ENCODE data around the gene ZNF24. TPM values are rescaled to one million over a fixed set of nuclear protein-coding genes. Genes with fewer than 3 reads are reported as not detected.

Gene ZNF24
- total and polyA plus RNA-seq, 2 donors: 22.7 to 68.9 TPM

- no peak for DNase-seq (ENCODE audit: extremely low spot score)
- Histone ChIP-seq H3K27ac (ENCODE audit: low read depth) (no peak overlapping the region), H3K4me1 (ENCODE audit: insufficient read depth) (no peaks in the 10 kb centered on the region), H3K4me3 (ENCODE audit: low read depth, low read length) (no peak overlapping the region), H3K36me3 (ENCODE audit: insufficient read depth) (peaks cover 10% of the 10 kb centered on the region)
- WGBS: 98% methylated on average over 5 of the region's 5 CpGs
These were observed 37.5 kb downstream of the ZNF24 start for GRCh38 chr18:35306588-35307250.

GRCh38 chr18:35303610-35304009 lies 40.6 kb downstream of the ZNF24 start:
- H3K36me3 ChIP-seq (ENCODE audit: insufficient read depth): peaks cover 13% of the 10 kb centered on the region
- no peak for DNase-seq (ENCODE audit: extremely low spot score)
- WGBS: 97% methylated on average over 4 of the region's 4 CpGs
- H3K4me3 ChIP-seq (ENCODE audit: low read depth, low read length): no peak overlapping the region
- H3K4me1 ChIP-seq (ENCODE audit: insufficient read depth): no peaks in the 10 kb centered on the region
- H3K27ac ChIP-seq (ENCODE audit: low read depth): no peak overlapping the region

- no peak overlapping the region for H3K4me3 ChIP-seq (ENCODE audit: low read depth, low read length)
- peaks cover 2% of the 10 kb centered on the region for H3K4me1 ChIP-seq (ENCODE audit: insufficient read depth)
- over 99% methylated on average over 2 of the region's 2 CpGs for WGBS
- DNase-seq (ENCODE audit: extremely low spot score): no peak
- peaks cover 5% of the 10 kb centered on the region for H3K36me3 ChIP-seq (ENCODE audit: insufficient read depth)
- H3K27ac ChIP-seq (ENCODE audit: low read depth): no peak overlapping the region
These were observed 48.2 kb downstream of the ZNF24 start for GRCh38 chr18:35296060-35296459.

GRCh38 chr18:35291166-35291565 lies 53.1 kb downstream of the ZNF24 start:
- Histone ChIP-seq H3K36me3 (ENCODE audit: insufficient read depth) (peaks cover 2% of the 10 kb centered on the region), H3K4me1 (ENCODE audit: insufficient read depth) (peaks cover 2% of the 10 kb centered on the region), H3K27ac (ENCODE audit: low read depth) (no peak overlapping the region), H3K4me3 (ENCODE audit: low read depth, low read length) (peak overlapping the region; percentile 59)
- 92% methylated on average over 2 of the region's 2 CpGs for WGBS
- no peak for DNase-seq (ENCODE audit: extremely low spot score)

GRCh38 chr18:35290094-35290735 lies 54.0 kb downstream of the ZNF24 start, which contains the start of gene ZSCAN30:
ZSCAN30 (minus strand) TSS chr18:35290229; CDS start chr18:35264352, 25,877 bp downstream.
- WGBS: under 1% methylated on average over 41 of the region's 41 CpGs
- Histone ChIP-seq H3K36me3 (ENCODE audit: insufficient read depth) (no peaks in the 10 kb centered on the region), H3K27ac (ENCODE audit: low read depth) (peak within 1 kb of the TSS; percentile 60), H3K4me3 (ENCODE audit: low read depth, low read length) (peak within 1 kb of the TSS; percentile 59), H3K4me1 (ENCODE audit: insufficient read depth) (peaks cover 2% of the 10 kb centered on the region)
- DNase-seq (ENCODE audit: extremely low spot score): peak; percentile 89

- Histone ChIP-seq H3K4me3 (ENCODE audit: low read depth, low read length) (peak overlapping the region; percentile 59), H3K4me1 (ENCODE audit: insufficient read depth) (peaks cover 2% of the 10 kb centered on the region), H3K36me3 (ENCODE audit: insufficient read depth) (no peaks in the 10 kb centered on the region), H3K27ac (ENCODE audit: low read depth) (peak overlapping the region; percentile 60)
- peak; percentile 20 for DNase-seq (ENCODE audit: extremely low spot score)
- under 1% methylated on average over 8 of the region's 8 CpGs for WGBS
These were observed 54.5 kb downstream of the ZNF24 start for GRCh38 chr18:35289727-35290093.

- Histone ChIP-seq H3K4me1 (ENCODE audit: insufficient read depth) (peaks cover 2% of the 10 kb centered on the region), H3K4me3 (ENCODE audit: low read depth, low read length) (peak overlapping the region; percentile 59), H3K36me3 (ENCODE audit: insufficient read depth) (no peaks in the 10 kb centered on the region), H3K27ac (ENCODE audit: low read depth) (no peak overlapping the region)
- 13% methylated on average over 6 of the region's 6 CpGs for WGBS
- no peak for DNase-seq (ENCODE audit: extremely low spot score)
These were observed 54.9 kb downstream of the ZNF24 start for GRCh38 chr18:35289293-35289692.

GRCh38 chr18:35284841-35285240 lies 59.4 kb downstream of the ZNF24 start:
- WGBS: 97% methylated on average over 3 of the region's 3 CpGs
- DNase-seq (ENCODE audit: extremely low spot score): no peak

GRCh38 chr18:35283923-35284794 lies 60.1 kb downstream of the ZNF24 start:
- no peak for DNase-seq (ENCODE audit: extremely low spot score)
- no peaks in the 10 kb centered on the region for H3K4me1 ChIP-seq (ENCODE audit: insufficient read depth)
- no peak overlapping the region for H3K4me3 ChIP-seq (ENCODE audit: low read depth, low read length)
- H3K36me3 ChIP-seq (ENCODE audit: insufficient read depth): no peaks in the 10 kb centered on the region
- 95% methylated on average over 7 of the region's 7 CpGs for WGBS
- H3K27ac ChIP-seq (ENCODE audit: low read depth): no peak overlapping the region

More at GRCh38 chr18:35284841-35285240, 59.4 kb downstream of the ZNF24 start:
- Histone ChIP-seq H3K36me3 (ENCODE audit: insufficient read depth) (no peaks in the 10 kb centered on the region), H3K27ac (ENCODE audit: low read depth) (no peak overlapping the region), H3K4me1 (ENCODE audit: insufficient read depth) (no peaks in the 10 kb centered on the region), H3K4me3 (ENCODE audit: low read depth, low read length) (no peak overlapping the region)

GRCh38 chr18:35282353-35282752 lies 61.9 kb downstream of the ZNF24 start:
- Histone ChIP-seq H3K27ac (ENCODE audit: low read depth) (no peak overlapping the region), H3K4me1 (ENCODE audit: insufficient read depth) (no peaks in the 10 kb centered on the region), H3K4me3 (ENCODE audit: low read depth, low read length) (no peak overlapping the region), H3K36me3 (ENCODE audit: insufficient read depth) (no peaks in the 10 kb centered on the region)
- no peak for DNase-seq (ENCODE audit: extremely low spot score)
- 82% methylated on average over 1 of the region's 1 CpG for WGBS

Other genes starting within 250 kb of the ZNF24 start
- 39.7 TPM for gene ZNF397, start 103.4 kb downstream of the ZNF24 start, total RNA-seq
- 16.7 TPM for gene ZNF397, start 103.4 kb downstream of the ZNF24 start, polyA plus RNA-seq
- 23.2 TPM for gene ZSCAN30, start 54.2 kb downstream of the ZNF24 start, total RNA-seq
- gene ZSCAN30, start 54.2 kb downstream of the ZNF24 start, polyA plus RNA-seq: 9.1 TPM
- gene ZNF396, start 32.9 kb upstream of the ZNF24 start, total RNA-seq: 4.0 TPM
- 1.3 TPM for gene ZNF396, start 32.9 kb upstream of the ZNF24 start, polyA plus RNA-seq
- gene INO80C, start 153.5 kb upstream of the ZNF24 start, total RNA-seq: 11.5 TPM
- gene INO80C, start 153.5 kb upstream of the ZNF24 start, polyA plus RNA-seq: 14.9 TPM
- 127 TPM for gene GALNT1, start 237.3 kb upstream of the ZNF24 start, total RNA-seq
- 29.8 TPM for gene GALNT1, start 237.3 kb upstream of the ZNF24 start, polyA plus RNA-seq